ENCODE results near the gene CDC42BPA. TPM values are rescaled to one million over a fixed set of nuclear protein-coding genes. Genes with fewer than 3 reads are reported as not detected.

Gene CDC42BPA
- total and polyA plus RNA-seq, 2 of the 8 experiments (the other 6 are each of a cell fraction or from before 2014, with no cell fraction given): 7.1 to 28.5 TPM

- no peaks in the 10 kb centered on the region for H3K4me1 ChIP-seq (replicated peaks in 1 of 4; ENCODE audit: control insufficient read depth in 3 of 4, insufficient read depth in 4 of 4, low read length in 3 of 4)
- no peak overlapping the region for H3K18ac ChIP-seq (ENCODE audit: extremely low read depth, low read length)
- H3K14ac ChIP-seq (ENCODE audit: insufficient read length): no peak overlapping the region
- POLR2A ChIA-PET (ENCODE audit: partially characterized antibody): no interaction called here
- H3K9ac ChIP-seq (replicated peaks in 1 of 4; ENCODE audit: extremely low read depth in 1 of 4, low read depth in 3 of 4, low read length in 3 of 4): no peak overlapping the region
- H4K8ac ChIP-seq (ENCODE audit: extremely low read depth, insufficient read depth, low read length): no peak overlapping the region
- H4K20me1 ChIP-seq (replicated peaks in 1 of 2; ENCODE audit: control insufficient read depth in 1 of 2, insufficient read depth in 2 of 2, low read length in 2 of 2): peaks cover 0 to 2% of the 10 kb centered on the region in 2 experiments
- H3K23ac ChIP-seq (ENCODE audit: insufficient read length): no peak overlapping the region
- H2BK12ac ChIP-seq (ENCODE audit: low read depth, low read length): no peak overlapping the region
- H3K4ac ChIP-seq (replicated peaks; ENCODE audit: insufficient read length, low read depth, low read length): no peak overlapping the region
- H4K5ac ChIP-seq (ENCODE audit: insufficient read length, low read depth, low read length): no peak overlapping the region
- H3K4me3 ChIP-seq (ENCODE audit: extremely low read depth in 1 of 4, insufficient read depth in 2 of 4, low read depth in 3 of 4, low read length in 4 of 4): no peak overlapping the region
- CTCF ChIA-PET (ENCODE audit: partially characterized antibody): no interaction called here
- no peak overlapping the region for H2BK120ac ChIP-seq (replicated peaks; ENCODE audit: low read depth, low read length)
- no peak overlapping the region for H2AFZ ChIP-seq (ENCODE audit: low read length)
- no peak overlapping the region for H2AK5ac ChIP-seq (ENCODE audit: low read depth, low read length)
- H3K4me2 ChIP-seq (ENCODE audit: insufficient read depth in 1 of 2, low read depth in 2 of 2, low read length in 2 of 2): no peak overlapping the region
- no peak overlapping the region for H3K27ac ChIP-seq (ENCODE audit: low read depth, low read length)
- no peaks in the 10 kb centered on the region for H3K36me3 ChIP-seq (ENCODE audit: control insufficient read depth in 2 of 4, insufficient read depth in 4 of 4, low read length in 3 of 4)
- no peaks in the 10 kb centered on the region for H3K27me3 ChIP-seq (replicated peaks in 1 of 4; ENCODE audit: control insufficient read depth in 3 of 4, extremely low read depth in 1 of 4, insufficient read depth in 3 of 4, low read length in 3 of 4)
- FAIRE-seq (no peak), DNase-seq (ENCODE audit: low read depth in 1 of 2, low spot score in 2 of 2) (no peak)
- H3K79me1 ChIP-seq (ENCODE audit: low read depth, low read length): 0 out of 2 replicates have a peak, but pooled peaks cover 2% of the 10 kb centered on the region
- peaks cover 0 to 69% of the 10 kb centered on the region in 2 experiments; a peak in 2 of 4 replicates for H3K79me2 ChIP-seq (ENCODE audit: control insufficient read depth in 1 of 2, insufficient read depth in 2 of 2, low read length in 2 of 2)
- no peaks in the 10 kb centered on the region for H3K23me2 ChIP-seq (ENCODE audit: low read depth, low read length)
- no peak overlapping the region for H4K91ac ChIP-seq (replicated peaks; ENCODE audit: insufficient read length, low read length)
- H2BK15ac ChIP-seq (ENCODE audit: low read length): no peak overlapping the region
- no peak overlapping the region for H2BK20ac ChIP-seq (ENCODE audit: low read length)
- no peak overlapping the region for H2BK5ac ChIP-seq (ENCODE audit: low read depth, low read length)
- no peak overlapping the region for H3K56ac ChIP-seq (replicated peaks; ENCODE audit: insufficient read length, low read depth, low read length)
- H3K9me3 ChIP-seq (ENCODE audit: insufficient read depth in 2 of 2, low read depth in 1 of 2, low read length in 1 of 2): no peaks in the 10 kb centered on the region
- WGBS, 2 experiments (ENCODE audit: extremely low coverage in 1 of 2, insufficient coverage in 1 of 2, insufficient read length in 1 of 2, insufficient replicate concordance in 2 of 2, low coverage in 1 of 2, low lambda C conversion rate in 2 of 2, missing lambda C conversion rate in 1 of 2): 89 to 93% methylated on average over 7 to 13 of the region's 13 CpGs
- TF ChIP-seq RXRA (IDR thresholded peaks at IDR 0.05; ENCODE audit: insufficient read depth, low read depth, low read length) (no peak), SIN3A (conservative IDR thresholded peaks at IDR 0.05 in 1 of 2, IDR thresholded peaks at IDR 0.05 in 1 of 2; ENCODE audit: low read depth in 1 of 2, low read length in 2 of 2) (no peak), TEAD4 (IDR thresholded peaks at IDR 0.05; ENCODE audit: low read depth, low read length) (no peak), PHF8 (conservative IDR thresholded peaks at IDR 0.05; ENCODE audit: low read depth, low read length) (no peak), CHD2 (IDR thresholded peaks at IDR 0.05; ENCODE audit: low read length) (no peak), RFX5 (IDR thresholded peaks at IDR 0.05; ENCODE audit: borderline replicate concordance, low read depth, low read length) (no peak), SRF (IDR thresholded peaks at IDR 0.05; ENCODE audit: low read depth, low read length) (no peak), NANOG (IDR thresholded peaks at IDR 0.05; ENCODE audit: insufficient read depth, low read depth, low read length, poor library complexity, severe bottlenecking) (no peak), JUND (IDR thresholded peaks at IDR 0.05; ENCODE audit: low read length) (no peak), JUN (IDR thresholded peaks at IDR 0.05; ENCODE audit: low read depth, low read length) (no peak), HDAC6 (IDR thresholded peaks at IDR 0.05; ENCODE audit: low read depth, low read length) (no peak), RBBP5 (IDR thresholded peaks at IDR 0.05; ENCODE audit: borderline replicate concordance, low read depth, low read length) (no peak), MAFK (IDR thresholded peaks at IDR 0.05; ENCODE audit: low read depth, low read length) (no peak), RAD21 (IDR thresholded peaks at IDR 0.05 in 1 of 2, conservative IDR thresholded peaks at IDR 0.05 in 1 of 2; ENCODE audit: low read depth in 2 of 2, low read length in 2 of 2) (no peak), KDM4A (IDR thresholded peaks at IDR 0.05; ENCODE audit: low read depth, low read length, severe bottlenecking) (no peak)
These were observed 65.2 kb downstream of the CDC42BPA start for GRCh38 chr1:227253065-227253464.

Data from H1 (cell line).